AG04450 (cell line): ENCODE results near the gene MLLT6. TPM values are rescaled to one million over a fixed set of nuclear protein-coding genes. Genes with fewer than 3 reads are reported as not detected.

Experiments
- CTCF ChIA-PET: fragments of 300-600, 350-600 bp; formaldehyde crosslinking; extraction: SDS; loops from one replicate; lab custom pipeline; 2022; ENCODE audit warnings: antibody characterized with exemption, inconsistent platforms; lab: Charles Lee
- POLR2A ChIA-PET: fragments of 350-600 bp; formaldehyde crosslinking; extraction: SDS; loops from one replicate; lab custom pipeline; 2021; ENCODE audit warnings: antibody characterized with exemption, inconsistent platforms; lab: Yijun Ruan, JAX
- DNase-seq: peaks from one replicate; pipeline ENCODE4 v3.0.0-alpha.2; 2011; ENCODE audit warnings: low read depth, low spot score
- H3K27ac ChIP-seq: one replicate; pipeline ENCODE4 v1.5.1; 2012; ENCODE audit warnings: low read depth, low read length, control low read depth
- H3K27me3 ChIP-seq: one replicate; pipeline ENCODE4 v1.6.0; 2012; ENCODE audit warnings: low read length; ENCODE audit not compliant: control insufficient read depth, insufficient read depth
- H3K4me3 ChIP-seq: 2 replicates; pipeline ENCODE4 v1.5.1; 2011; ENCODE audit warnings: mild to moderate bottlenecking, low read depth, low read length, control low read depth
- H3K9me3 ChIP-seq: 2 replicates; pipeline ENCODE4 v1.5.1; 2012; ENCODE audit warnings: low read length; ENCODE audit not compliant: control insufficient read depth, insufficient read depth
- polyA plus RNA-seq: library from polyadenylated mRNA; depleted of rRNA; stranded (reverse); fragments of >200 nt; gene quantifications from 2 replicates; pipeline ENCODE4 v1.2.3, GENCODE V29; 2011
- TF ChIP-seq, protein P1 (sequence below): IDR thresholded peaks from 2 replicates; pipeline ENCODE4 v1.5.1; 2011; ENCODE audit warnings: low read depth, low read length, control low read depth, inconsistent platforms

MLLT6 gene
- polyA plus RNA-seq, 1 experiment: 17.3 TPM

DNA sequence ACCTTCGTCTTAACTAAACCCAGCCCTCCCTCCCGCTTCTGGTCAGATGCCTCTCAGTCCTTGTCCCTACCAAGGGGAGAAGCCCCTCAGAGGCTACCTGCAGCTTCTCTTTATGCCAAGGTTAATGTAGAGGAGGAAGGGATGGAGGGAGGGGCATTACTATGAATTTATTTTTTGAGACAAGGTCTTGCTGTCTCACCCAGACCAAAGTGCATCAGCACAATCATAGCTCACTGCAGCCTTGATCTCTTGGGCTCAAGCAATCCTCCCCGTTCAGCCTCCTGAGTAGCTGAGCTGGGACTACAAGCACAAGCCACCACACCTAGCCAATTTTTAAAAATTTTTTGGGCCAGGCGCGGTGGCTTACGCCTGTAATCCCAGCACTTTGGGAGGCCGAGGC, 45.7 kb upstream of the MLLT6 start:
- Histone ChIP-seq H3K27ac (no peak overlapping the region), H3K9me3 (no peaks in the 10 kb centered on the region), H3K27me3 (peaks cover 33% of the 10 kb centered on the region), H3K4me3 (no peak overlapping the region)
- no peak for DNase-seq
- TF ChIP-seq, protein P1, sequence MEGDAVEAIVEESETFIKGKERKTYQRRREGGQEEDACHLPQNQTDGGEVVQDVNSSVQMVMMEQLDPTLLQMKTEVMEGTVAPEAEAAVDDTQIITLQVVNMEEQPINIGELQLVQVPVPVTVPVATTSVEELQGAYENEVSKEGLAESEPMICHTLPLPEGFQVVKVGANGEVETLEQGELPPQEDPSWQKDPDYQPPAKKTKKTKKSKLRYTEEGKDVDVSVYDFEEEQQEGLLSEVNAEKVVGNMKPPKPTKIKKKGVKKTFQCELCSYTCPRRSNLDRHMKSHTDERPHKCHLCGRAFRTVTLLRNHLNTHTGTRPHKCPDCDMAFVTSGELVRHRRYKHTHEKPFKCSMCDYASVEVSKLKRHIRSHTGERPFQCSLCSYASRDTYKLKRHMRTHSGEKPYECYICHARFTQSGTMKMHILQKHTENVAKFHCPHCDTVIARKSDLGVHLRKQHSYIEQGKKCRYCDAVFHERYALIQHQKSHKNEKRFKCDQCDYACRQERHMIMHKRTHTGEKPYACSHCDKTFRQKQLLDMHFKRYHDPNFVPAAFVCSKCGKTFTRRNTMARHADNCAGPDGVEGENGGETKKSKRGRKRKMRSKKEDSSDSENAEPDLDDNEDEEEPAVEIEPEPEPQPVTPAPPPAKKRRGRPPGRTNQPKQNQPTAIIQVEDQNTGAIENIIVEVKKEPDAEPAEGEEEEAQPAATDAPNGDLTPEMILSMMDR: no peak
- ChIA-PET POLR2A (no interaction called here), CTCF (interaction anchor here (0.7 to 1.8 kb wide), 2 partner anchors 9 to 337 kb away, joined by 3 to 6 read pairs; no protein-coding TSS in a partner anchor)

DNA sequence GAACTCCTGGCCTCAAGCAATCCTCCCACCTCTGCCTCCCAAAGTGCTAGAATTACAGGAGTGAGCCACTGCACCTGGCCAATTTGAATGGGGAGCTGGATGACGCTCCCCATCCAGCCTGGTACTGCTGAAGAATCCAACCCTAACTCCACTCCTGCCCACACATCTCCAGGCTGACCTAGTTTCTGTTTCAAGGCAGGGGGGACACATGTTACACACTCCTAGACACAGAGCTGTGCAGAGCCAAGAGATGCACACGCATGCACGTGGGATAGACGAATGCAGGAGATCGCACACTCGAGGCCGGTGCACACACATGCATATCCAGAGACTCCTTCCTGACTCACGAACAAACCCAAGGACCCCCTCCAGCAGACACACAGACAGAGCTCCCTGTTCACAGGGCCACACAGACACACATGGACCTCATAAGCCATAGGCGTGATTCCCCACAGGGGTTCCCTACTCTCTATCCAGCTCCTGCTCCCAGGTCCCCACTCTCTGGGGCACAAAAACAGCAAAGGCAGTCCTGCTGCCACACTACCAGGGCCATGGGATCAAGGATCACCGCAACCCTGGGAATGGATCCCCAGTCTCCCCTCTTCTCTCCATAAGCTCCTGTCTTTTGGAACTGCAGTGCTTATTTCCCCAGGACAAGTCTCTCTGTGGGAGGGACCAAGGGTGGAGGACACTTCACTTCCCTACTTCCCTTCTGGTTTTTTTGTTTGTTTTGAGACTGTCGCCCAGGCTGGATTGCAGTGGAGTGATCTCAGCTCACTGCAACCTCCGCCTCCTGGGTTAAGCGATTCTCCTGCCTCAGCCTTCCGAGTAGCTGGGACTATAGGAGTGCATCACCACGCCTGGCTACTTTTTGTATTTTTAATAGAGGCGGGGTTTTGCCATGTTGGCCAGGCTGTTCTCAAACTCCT, 44.7 kb upstream of the MLLT6 start:
- peaks cover 31% of the 10 kb centered on the region for H3K27me3 ChIP-seq
- H3K9me3 ChIP-seq: no peaks in the 10 kb centered on the region
- TF ChIP-seq, protein P1: no peak
- no peak for DNase-seq
- ChIA-PET POLR2A (no interaction called here), CTCF (interaction anchor here (0.7 to 1.8 kb wide), 4 partner anchors 9 to 338 kb away, joined by 3 to 4 read pairs (median 4); no protein-coding TSS in a partner anchor)
- H3K27ac ChIP-seq: no peak overlapping the region
- H3K4me3 ChIP-seq: no peak overlapping the region

DNA sequence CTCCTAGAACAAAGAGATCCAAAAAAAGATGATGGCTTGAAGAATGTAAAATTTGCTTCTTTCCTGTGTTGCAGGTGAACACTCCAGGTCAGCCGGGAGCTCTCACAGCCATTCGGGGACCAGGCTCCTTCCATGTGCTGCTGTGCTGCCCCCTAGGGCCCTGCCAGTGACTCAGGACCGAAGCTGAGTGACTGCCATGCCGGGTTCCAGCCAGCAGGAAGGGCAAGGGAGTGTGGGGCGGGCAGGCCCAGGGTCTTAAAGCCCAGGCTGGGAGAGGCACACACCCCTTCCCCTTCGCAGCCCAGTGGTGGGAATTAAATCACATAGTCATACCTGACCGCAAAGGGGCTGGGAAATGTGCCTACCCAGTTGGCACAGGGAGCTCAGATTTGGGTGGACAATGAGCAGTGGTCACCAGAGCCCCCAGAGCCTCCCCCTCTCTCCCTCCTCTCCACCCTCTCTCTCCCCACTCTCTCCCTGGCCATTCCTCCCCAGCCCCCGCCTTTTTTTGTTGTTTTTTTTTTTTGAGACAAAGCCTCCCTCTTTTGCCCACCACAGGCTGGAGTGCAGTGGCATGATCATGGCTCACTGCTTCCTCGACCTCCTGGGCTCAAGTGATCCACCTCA, 41.8 kb upstream of the MLLT6 start:
- Histone ChIP-seq H3K9me3 (no peaks in the 10 kb centered on the region), H3K27me3 (peaks cover 23% of the 10 kb centered on the region), H3K27ac (no peak overlapping the region), H3K4me3 (no peak overlapping the region)
- CTCF ChIA-PET: interaction anchor here (0.5 to 3.8 kb wide), 18 partner anchors 9 to 835 kb away, joined by 3 to 33 read pairs (median 4); partner anchors contain the start of gene EPOP
- POLR2A ChIA-PET: interaction anchor here (0.7 kb wide), 1 partner anchor 20 kb away, joined by 3 read pairs; no protein-coding TSS in a partner anchor
- TF ChIP-seq, protein P1: peak; percentile 74
- no peak for DNase-seq

DNA sequence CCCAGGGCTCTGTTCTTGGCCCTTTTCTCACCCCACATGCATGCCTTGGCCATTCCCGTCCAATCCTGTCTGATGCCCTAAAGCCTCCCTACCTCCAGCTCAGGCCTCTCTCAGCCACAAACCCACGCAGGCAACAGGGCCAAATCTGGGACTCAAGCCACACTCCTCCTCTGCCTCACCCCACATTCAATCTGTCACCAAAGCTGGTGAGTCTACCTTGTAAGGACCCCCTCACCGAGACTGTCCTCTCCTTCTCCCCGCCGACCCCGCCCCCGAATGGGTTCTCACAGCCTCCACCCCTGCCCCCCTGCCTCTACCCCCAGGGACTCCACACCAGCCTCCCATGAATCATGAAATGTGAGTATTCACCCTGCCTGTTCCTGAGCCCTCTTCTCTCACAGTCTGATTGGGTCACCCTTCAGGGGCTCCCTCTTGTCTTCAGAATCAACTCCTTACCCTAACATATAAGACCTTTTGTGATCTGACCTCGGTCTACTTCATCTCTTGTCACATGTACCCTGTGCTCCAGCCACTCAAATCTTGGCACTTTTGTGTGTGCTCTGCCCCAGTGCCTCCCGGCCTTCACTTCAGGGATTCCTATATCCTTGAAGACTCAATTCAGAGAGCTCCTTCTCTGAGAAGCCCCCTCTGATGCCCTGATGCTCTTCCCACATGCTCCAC, 41.0 kb upstream of the MLLT6 start:
- ChIA-PET CTCF (interaction anchor here (0.6 to 3.8 kb wide), 14 partner anchors 8 to 836 kb away, joined by 3 to 33 read pairs (median 5); partner anchors contain the start of gene EPOP), POLR2A (interaction anchor here (0.6 kb wide), 1 partner anchor 1464 kb away, joined by 10 read pairs; no protein-coding TSS in a partner anchor)
- Histone ChIP-seq H3K27me3 (peaks cover 28% of the 10 kb centered on the region), H3K9me3 (no peaks in the 10 kb centered on the region), H3K27ac (no peak overlapping the region), H3K4me3 (no peak overlapping the region)
- no peak for DNase-seq
- TF ChIP-seq, protein P1: no peak
